Measurements from ENCODE around the gene TMEM234. TPM values are rescaled to one million over a fixed set of nuclear protein-coding genes. Genes with fewer than 3 reads are reported as not detected.
A peak's percentile ranks its signal among the peaks of the same experiment; 100 is the strongest.

Gene TMEM234
- total and polyA plus RNA-seq, 2 of the 13 experiments (the other 11 are each of a cell fraction or from before 2014, with no cell fraction given), result 6.1 to 9.0 TPM

- in situ Hi-C loops (cut with HindIII; ENCODE audit: extremely low pct_ligation_motif_present, low pct_unique_long_range_greater_than_20kb) (no loop called here), intact Hi-C loops (cut with micrococcal nuclease; ENCODE audit: unreplicated experiment) (no loop called here)
- no peak for ATAC-seq
- peak overlapping the region; percentile 91; the same call in 1 of the 2 replicates for H3K9ac ChIP-seq (ENCODE audit: insufficient read depth, low read depth, low read length)
- H3K4me2 ChIP-seq (ENCODE audit: low read depth, low read length), result peak overlapping the region; percentile 91
- CTCF ChIA-PET (ENCODE audit: low intra/inter-chr PET ratio, low total read pairs), result no interaction called here
- H3K4me1 ChIP-seq (ENCODE audit: insufficient read depth, low read length), result peaks cover 29% of the 10 kb centered on the region
- H3K27ac ChIP-seq (ENCODE audit: extremely low read length, insufficient read depth, low read length), result peak overlapping the region; percentile 24
- H3K27me3 ChIP-seq (ENCODE audit: control insufficient read depth in 1 of 2, insufficient read depth in 2 of 2, low read length in 2 of 2), result no peaks in the 10 kb centered on the region; a peak in 2 of 5 replicates
- BruUV-seq (replicated peaks), result no TSS peak
- H4K20me1 ChIP-seq (ENCODE audit: insufficient read depth, low read length), result no peaks in the 10 kb centered on the region; the same call in 1 of the 2 replicates
- H3K9me3 ChIP-seq (ENCODE audit: low read length), result no peaks in the 10 kb centered on the region
- peaks cover 29% of the 10 kb centered on the region for H3K79me2 ChIP-seq (ENCODE audit: insufficient read depth, low read length)
- POLR2A ChIA-PET, result interaction anchor here (0.9 to 1.4 kb wide), 2 partner anchors 27 to 99 kb away, joined by 4 to 7 read pairs; no protein-coding TSS in a partner anchor
- no peak for FAIRE-seq
- H2AFZ ChIP-seq (ENCODE audit: low read length), result no peak overlapping the region
- H3K36me3 ChIP-seq (replicated peaks in 1 of 2; ENCODE audit: control insufficient read depth in 1 of 2, insufficient read depth in 2 of 2, low read length in 2 of 2), result peaks cover 18 to 33% of the 10 kb centered on the region in 2 experiments
- no peak for DNase-seq (ENCODE audit: low spot score)
- WGBS (ENCODE audit: low lambda C conversion rate), result 85% methylated on average over 3 of the region's 3 CpGs
- H3K4me3 ChIP-seq (replicated peaks in 1 of 3; ENCODE audit: insufficient read depth in 1 of 3, low read depth in 2 of 3, low read length in 3 of 3), result 0 out of 6 replicates have a peak overlapping the region, but pooled peaks of 1 of the 3 experiments have one; percentile 89
- TF ChIP-seq GATA4 (IDR thresholded peaks at IDR 0.05; ENCODE audit: borderline replicate concordance, low read depth), result no peak
- TF ChIP-seq ZC3H13 (CRISPR knock-in tag; IDR thresholded peaks at IDR 0.05), result no peak
- TF ChIP-seq CTCF (CRISPR knock-in tag; IDR thresholded peaks at IDR 0.05), result peak; percentile 45; the same call in 1 of the 2 replicates
- no peak for TF ChIP-seq POLR2G (IDR thresholded peaks at IDR 0.05; ENCODE audit: low read depth, low read length)
- no peak for TF ChIP-seq EP300 (IDR thresholded peaks at IDR 0.05; ENCODE audit: low read depth in 2 of 2, low read length in 2 of 2)
- TF ChIP-seq EP300 (CRISPR knock-in tag; IDR thresholded peaks at IDR 0.05; ENCODE audit: borderline replicate concordance), result no peak
- peak; percentile 34 for TF ChIP-seq STAG1 (CRISPR knock-in tag; IDR thresholded peaks at IDR 0.05)
- no peak for TF ChIP-seq ATAD3A (CRISPR knock-in tag; IDR thresholded peaks at IDR 0.05)
- no peak for TF ChIP-seq TRIM22 (IDR thresholded peaks at IDR 0.05)
- no peak for TF ChIP-seq TFE3 (CRISPR knock-in tag; IDR thresholded peaks at IDR 0.05)
- no peak for TF ChIP-seq ZNF30 (CRISPR knock-in tag; IDR thresholded peaks at IDR 0.05)
- TF ChIP-seq KIAA2018 (CRISPR knock-in tag; IDR thresholded peaks at IDR 0.05; ENCODE audit: borderline replicate concordance), result no peak
Observed at GRCh38 chr1:32223683-32224082, 1.5 kb upstream of the TMEM234 start.
